ENCODE data around the gene SOX21.

SOX21 gene

DNA sequence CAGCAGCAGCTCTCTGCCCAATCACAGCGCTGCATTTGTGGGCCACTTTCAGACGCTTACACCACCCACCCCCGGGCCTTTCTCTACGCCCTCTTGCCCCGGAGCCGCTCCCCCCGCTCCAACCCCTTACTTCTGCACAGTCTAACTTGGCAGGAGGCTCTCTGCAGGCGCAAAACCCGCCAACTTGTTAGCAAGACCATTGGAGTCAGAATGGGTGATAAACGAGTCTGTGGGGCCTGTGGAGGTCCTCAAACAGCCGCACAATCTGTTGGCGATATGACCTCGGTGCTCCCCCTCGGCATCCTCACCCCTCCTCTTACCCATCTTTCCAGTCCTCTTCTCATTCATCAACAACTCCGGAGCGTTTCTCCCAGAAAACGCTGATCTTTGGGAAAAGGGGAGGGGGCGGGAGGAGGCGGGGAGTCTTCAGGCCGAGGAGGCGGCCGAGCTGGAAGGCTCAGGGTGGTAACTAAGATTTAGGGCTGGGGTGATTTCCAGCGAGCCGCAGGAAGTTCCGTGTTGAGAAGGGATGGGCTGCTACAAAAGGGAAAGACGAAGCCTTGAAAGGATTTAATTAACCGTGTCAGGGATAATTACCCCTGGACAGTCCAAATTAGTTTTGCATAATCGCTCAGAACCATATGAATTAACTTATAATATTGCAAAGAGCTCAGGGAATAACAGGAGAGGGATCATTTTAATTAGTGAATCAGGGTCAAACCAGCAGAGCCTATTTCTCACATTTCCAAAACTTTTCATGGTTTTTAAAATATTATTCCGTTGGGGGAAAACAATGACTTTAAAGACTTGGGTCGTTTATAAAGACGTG lies 4.1 kb downstream of the SOX21 start:
- no peak for DNase-seq

DNA sequence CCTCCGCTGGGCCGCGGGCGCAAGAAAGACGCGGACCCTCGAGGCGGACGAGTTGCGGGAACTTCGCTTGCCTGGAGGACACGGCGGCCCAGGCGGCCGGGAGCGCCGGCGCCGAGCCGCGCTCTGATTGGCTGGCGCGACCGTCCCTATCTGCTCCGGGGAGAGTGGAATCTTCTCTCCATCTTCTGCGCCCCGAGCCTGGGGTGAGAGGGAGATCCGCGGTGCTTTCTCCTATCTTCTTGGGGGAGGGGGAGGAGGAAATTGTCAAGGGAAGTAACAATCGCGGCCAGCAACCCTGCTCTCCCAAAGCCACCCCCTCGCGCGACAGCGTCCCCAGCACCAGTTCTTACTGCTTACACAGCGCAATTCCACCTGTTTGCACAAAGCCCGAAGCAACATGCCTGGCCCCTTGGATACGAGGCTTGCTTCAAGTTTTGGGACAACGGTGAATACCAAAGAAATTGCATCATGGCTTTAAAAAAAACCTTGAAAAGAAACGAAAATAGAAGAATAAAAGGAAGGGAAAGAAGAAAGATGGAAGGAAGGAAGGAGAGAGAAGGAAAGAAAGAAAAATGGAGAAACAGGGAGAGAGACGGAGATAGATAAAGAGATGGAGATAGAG lies 4.8 kb downstream of the SOX21 start:
- no peak for DNase-seq

DNA sequence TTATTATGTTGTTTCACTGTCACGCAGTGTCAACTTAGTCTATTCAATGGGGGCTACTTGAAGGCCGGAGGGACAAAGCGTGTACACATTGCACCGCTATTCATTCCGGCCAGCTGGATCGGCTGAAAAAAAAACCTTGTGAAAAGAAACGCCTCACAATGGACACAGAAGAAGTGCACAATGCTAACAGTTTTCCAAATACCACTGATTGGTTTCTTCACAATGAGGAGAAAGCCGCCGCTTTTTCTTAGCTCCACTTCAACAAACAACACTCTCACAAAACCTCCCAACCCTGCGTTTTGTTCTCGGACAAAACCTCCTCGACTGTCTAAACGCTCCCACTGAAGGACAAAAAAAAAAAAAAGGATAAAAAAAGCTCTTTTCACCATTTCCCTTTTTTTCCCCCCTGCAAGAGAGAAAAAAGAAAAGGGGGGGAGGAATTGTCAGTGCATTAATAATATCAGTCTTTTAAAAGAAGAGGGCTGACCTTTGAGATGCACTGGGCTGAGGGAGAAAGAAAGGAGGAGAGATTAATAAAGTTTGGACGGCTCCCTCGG lies 5.4 kb downstream of the SOX21 start:
- no peak for DNase-seq

DNA sequence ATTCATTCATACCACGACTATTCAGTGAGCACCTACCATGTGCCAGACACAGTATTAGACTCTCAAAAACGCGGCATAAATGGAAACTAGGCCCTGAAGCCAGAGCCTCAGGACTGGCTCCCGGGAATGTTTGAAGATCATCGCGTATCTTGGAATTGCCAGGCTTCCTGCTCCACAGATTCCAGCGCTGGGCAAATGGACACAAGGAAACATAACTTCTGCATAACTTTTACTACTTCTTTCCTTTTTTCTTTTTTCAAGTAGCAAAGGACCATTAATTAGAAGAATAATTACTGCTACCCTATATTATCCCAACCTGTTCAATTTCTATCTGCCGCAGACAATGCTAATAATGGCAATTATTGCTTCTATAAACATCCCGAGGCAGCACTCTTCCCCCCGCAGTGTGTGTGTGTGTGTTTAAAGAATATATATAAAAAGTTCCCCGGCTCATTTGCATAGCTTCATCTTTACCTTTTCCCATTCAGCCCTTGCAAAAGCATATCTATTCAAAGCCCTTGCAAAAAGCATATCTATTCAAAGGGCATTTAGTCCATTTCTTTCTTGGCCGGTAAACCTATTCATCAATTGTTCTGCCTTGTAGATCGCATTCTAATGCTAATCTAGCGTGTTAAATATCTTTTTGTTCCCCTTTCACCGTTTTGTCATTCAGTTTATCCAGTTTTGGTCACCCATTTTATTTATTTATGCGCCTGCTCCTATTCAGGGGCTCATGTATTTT lies 6.1 kb downstream of the SOX21 start:
- no peak for DNase-seq

DNA sequence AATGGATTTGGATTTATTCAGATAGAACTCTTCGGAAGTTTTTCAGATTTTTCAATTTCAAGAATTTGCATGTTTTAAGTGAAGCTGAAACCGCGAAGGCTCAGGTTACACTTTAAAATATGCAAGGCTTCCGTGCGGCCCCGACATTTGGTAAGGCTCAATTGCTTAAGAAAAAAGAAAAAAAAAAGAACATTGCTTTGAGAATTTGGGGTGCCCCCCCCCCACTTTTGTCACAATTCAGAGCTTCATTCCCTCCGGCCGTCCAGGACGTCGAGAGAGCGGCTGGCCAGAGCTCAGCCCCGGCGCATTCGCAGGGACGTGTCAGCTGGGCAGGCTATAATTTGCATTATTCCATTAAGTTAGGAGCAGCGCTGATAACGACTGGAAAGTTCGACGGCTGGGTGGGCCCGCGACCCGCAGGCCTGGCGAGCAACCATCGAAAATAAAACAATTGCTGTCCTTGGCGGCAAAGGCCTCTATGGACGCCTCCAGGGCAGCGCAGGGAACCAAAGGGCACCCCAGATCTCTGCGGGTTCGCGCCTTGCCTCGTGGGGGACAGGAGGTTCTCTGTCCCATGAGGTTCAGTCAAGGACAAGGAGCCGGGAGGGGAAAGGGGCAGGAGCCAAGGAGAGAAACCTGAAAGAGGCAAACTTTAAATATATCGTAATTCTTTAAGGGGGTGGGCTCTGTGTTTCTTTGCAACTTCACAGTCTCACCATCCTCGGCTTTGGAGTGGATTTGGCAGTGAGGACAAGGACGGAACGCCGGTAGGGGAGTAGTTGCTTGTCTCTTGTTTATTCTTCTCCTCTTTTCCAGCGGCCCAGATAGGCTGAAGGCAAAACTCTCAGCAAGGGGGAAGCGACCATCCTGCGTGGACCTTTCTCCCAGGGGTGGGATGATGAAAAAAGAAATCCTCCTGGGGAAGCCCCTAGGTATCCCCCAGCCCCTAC lies 7.0 kb downstream of the SOX21 start:
- DNase-seq = no peak

DNA sequence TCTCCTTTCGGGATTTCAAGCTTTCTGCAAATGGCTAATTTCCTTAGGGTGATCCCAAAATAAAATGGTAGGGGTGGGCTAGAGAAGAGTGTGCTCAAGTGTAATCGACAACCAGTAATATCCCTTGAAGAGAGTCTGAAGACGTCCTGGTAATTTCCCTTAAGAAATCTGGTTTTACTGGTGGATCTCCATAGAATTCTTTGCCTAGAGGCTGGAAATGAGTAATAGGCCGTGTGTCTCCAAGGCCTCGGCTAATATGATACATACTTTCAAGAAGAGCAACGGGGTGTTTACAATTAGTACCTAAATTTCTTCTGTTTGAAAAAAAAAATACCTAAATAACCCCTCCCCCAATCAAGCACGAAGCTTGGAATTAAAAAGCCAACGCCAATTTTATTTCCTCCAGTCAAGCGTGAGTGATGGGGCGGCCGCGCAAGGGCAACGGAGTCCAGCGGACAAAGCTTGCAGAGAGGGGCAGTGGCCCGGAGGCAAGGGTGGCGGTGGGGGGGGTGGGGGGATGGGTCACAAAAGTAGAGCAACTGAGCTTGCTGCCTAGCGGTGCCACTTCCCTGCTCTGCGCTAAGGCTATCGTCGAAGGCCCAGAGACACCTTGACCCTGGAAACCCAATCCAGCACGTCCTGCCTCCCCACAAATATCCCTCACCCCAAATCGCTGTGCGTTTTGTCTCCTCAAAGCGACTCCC lies 7.8 kb downstream of the SOX21 start:
- no peak for DNase-seq

DNA sequence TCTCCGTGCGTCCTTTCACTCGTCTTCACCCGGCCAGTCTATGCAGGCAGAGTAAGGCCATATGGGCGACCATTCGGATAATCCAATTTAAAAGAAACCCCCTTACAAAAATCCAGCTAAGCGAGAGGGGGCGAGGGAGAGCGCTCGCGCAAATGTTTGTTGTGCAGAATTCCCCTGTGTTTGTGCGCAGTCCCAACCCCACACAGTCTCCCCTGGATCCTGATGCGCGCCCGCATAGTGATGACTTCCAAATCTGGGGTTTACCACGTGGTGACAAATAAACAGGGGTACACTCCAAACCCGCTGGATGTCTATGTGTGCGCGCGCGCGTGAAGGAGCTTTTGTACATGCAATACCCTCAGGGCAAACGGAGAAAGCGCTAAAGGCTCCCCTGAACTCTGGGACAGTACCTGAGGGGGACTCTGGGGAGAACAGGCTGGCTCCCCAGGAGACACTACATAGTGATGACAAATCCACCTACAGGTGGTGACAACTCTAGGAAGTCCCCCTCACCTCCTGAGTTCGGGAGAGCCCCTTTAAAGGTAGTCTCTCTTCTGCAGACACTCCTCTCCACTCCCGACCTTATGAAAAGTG lies 8.5 kb downstream of the SOX21 start:
- no peak for DNase-seq

DNA sequence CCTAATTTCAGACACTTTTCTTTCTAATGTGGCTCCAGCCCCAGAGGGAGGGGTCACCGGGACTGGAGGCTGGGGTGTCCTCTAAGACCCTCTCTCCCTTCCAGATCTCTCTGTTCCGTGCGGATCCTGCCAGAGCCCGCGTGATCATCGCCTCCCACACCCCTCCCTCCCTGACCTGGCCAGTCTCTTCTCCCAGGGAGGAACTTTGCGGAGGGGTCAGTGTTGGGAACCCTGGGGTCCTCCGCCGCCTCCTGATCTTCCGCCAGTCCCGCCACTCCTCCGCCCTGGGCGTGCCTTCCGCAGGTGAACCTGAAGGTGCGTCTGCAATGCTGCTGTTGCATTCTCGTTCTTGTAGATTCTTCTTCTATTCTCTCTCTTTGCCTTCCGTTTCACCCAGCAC lies 9.1 kb downstream of the SOX21 start:
- no peak for DNase-seq

DNA sequence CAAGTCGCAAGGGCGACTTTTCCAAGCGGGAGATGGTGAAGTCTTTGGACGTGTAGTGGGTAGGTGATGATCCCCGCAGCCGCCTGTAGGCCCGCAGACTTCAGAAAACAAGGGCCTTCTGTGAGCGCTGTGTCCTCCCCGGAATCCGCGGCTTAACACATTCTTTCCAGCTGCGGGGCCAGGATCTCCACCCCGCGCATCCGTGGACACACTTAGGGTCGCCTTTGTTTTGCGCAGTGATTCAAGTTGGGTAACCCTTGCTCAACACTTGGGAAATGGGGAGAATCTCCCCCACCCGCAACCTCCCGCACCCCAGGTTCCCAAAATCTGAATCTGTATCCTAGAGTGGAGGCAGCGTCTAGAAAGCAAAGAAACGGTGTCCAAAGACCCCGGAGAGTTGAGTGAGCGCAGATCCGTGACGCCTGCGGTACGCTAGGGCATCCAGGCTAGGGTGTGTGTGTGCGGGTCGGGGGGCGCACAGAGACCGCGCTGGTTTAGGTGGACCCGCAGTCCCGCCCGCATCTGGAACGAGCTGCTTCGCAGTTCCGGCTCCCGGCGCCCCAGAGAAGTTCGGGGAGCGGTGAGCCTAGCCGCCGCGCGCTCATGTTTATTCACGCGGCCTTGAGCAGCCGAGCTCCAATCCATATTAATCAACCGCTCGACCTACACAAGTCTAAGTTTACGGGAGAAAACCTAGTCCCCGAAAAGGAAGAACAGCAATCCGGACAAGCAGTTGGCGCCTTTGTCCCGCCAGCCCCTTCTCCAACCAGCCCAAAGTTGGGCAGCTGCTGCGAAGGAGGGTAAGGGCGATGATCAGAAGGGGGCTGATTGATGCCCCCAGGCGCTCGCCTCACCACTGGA lies 9.9 kb downstream of the SOX21 start:
- DNase-seq = no peak

DNA sequence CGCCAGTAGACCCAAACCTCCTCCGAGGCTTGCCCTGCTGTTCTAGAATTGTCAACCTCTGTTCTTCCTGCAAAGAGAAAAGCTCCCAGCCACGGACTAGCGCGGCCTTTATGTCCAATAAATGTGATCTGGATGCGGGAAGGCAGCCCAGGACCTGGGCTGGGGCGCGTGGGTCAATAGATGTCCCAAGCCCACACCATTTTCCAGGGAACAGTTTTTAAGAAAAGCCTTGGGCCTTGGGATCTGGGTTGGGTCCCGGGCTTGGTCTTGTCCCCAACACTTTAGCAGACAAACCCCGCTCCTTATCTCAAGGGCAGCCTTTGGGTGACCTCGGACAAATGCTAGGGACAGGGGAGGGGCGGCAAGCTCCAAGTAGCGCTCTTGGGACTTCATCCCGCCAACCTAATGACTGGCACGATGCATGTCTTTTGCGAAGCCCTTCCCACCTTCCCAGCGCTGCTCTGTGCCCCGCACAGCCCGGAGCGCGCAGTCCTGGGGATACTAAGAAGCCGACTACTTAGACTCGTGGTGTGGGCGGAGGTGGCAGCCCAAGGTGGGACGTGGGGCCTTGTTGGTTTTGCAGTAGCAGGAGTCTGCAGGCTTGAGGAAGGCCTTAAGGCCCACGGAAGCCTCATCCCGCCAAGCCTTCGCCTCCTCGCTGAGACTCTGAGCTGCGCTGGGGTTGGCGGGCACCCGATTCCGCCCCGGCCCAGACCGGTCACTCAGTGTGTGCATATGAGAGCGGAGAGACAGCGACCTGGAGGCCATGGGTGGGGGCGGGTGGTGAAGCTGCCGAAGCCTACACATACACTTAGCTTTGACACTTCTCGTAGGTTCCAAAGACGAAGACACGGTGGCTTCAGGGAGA lies 10.8 kb downstream of the SOX21 start:
- DNase-seq = no peak

DNA sequence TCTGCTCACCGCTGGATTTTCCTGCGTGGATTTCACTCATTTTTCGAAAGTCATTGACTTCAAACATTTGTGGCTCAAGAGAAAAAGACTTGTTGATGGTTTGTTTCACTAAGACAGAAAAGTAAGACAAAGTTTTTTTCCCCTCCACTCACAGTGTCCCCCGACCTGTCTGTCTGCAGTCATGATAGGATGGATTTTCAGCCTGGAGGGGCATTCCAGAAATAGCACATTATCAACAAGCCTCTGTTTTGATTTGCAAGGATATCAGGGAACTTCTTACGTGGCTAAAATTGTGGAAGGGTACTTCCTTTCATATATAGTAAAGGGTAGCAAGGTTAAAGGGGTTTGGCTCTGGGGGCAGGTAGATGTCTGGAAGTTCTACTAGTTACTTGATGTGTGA lies 11.8 kb downstream of the SOX21 start:
- no peak for DNase-seq

DNA sequence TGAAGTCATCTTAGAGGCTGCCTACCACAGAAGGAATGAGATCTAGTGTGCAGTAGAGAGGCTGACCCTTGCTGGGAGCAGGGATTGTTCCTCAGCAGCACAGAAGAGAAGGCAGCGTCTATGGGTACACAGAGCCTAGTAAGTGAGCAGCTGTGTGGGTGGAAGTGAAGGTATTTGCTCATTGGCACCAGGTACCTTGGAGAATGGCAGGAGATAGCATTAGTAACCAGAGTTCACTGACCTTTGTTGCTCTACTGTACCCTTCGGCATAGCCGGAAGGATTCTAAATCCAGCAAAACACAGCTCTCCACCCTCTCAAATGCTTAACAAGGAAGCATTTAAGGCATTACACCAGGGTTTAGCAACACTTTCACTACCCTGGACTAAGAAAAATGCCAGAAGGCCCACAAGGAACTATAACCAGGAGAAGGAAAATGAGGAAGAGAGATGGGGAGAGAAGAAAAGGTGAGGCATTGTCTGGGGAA lies 12.3 kb downstream of the SOX21 start:
- DNase-seq = no peak

DNA sequence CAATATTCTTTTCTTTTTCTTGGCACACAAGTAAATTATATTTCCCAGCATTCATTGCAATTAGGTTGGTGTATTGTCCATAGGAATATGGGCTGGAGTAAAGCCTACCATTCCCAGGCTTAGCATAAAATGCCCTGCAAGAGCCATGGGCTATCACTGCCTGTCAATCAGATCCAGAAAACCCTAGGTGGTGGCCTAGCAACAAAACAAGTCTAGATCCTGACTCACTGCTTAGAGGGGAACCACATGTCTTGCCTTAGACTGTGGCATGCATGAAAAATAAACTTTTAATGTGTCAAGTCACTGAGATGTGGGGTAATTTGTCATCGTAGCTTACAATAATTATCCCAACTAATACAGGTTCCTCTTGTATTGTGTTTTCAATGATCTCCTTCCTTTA lies 16.2 kb downstream of the SOX21 start:
- DNase-seq = no peak

DNA sequence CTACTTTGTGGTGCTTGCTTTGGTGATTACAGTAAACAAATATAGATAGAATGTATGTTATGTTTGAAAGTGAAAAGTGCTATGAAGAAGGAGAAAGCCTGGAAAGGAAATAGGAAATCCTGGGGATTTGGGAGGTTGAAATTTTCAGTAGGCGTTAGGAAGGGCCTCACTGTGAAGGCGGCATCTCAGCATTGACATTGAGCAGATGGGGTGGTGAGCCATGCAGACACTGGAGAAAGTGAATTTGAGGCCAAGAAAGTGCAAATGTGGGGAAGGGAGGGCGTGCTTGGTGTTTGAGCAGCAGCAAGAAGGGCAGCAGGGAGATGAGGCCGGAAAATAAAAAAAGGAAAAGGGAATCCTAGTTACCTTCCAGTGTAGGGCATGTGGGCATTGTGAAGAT lies 20.3 kb downstream of the SOX21 start:
- no peak for DNase-seq

DNA sequence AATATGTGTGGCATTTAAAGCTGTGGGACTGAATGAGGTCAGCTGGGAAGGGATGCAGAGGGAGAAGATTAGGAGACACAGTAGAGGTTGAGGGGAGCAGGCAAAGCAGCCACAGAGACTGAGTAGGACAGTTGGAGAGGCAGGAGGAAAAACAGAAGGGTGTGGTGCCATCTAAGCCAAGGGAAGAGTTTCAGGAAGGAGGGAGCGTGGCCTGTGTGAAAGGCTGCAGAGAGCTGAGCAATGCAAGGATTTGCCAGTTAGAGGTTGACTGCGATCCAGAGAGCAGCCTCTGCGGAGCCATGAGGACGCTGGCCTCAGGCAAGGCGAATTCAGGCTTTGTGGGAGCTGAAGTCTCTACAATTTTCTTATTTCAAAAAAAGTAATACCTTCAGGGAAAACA lies 28.9 kb downstream of the SOX21 start:
- DNase-seq = no peak

DNA sequence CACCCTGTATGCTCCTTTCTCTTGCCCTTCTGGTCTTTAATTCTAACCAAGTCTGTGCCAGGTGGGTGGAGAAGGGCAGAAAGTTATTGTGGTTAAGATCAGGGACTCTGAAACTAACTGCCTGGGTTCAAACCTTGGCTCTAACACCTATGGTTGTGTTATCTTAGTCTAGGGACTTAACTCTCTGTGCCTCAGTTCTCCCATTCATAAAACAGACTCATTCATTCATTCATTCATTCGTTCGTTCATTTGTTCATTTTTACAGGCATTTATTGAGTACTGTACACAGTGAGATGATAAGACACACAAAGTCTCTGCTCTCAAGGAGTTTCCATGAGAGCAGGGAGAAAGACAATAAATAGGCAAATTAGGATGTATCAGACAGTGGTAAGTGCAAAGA lies 30.1 kb downstream of the SOX21 start:
- DNase-seq = no peak

DNA sequence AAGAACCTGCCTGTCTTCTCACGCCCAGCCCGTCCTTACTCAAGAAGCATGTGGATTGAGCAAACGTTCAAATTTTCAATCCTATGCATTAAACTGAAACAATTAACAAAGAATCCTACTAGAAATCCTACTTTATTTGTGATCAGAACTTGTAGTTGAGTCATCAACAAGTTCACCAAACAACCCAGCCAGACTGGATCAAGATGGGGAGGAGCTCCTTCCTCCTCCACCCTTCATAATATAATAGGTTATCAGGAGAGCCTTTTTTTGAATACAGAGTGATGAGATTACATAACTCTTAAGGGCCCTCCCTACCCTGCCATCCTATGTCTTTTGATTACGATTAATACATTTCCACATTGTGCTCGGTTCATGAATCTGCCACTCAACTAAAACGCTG lies 32.7 kb downstream of the SOX21 start:
- DNase-seq = no peak

DNA sequence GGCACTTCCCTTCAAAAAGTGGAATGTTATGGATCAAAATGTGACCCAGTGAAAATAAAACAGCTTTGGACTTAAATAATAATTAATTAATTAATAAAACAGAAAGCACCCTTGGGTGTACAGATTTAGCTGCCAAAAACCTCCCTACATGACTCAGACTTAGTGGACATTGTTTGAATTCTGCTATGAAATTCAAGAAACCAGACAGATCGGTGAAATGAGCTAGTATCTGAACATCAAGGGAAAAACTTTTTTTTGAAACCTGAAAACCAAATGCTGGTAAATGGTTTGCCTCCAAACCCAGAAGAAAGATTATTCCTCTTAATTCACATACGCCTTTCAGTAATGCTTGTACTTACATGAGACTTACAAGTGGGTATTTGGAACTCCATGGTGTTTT lies 33.5 kb downstream of the SOX21 start:
- DNase-seq = no peak

DNA sequence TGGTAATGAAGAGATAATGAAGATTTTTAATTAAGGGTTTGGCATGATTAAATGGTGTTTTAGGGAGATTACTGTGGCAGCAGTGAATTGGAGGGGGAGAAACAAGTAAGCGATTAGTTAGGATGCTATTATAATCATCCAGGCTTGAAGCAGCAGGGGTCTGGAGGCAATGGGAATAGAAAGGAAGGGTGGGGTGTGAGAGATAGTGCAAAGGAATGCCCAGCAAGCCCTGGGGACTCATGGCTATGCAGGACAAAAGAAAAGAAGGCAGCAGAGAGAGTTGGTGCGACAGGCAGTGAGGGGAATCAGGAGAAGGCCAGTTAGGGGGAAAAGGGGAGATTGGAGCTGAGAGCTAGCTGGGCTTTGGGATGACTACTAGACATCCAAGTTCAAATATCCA lies 34.5 kb downstream of the SOX21 start:
- no peak for DNase-seq
